ENCODE data around the gene DIP2A. TPM values are rescaled to one million over a fixed set of nuclear protein-coding genes. Genes with fewer than 3 reads are reported as not detected.

Gene DIP2A
- total and polyA plus RNA-seq, 11 donors: 13.4 to 31.9 (median 22.6) TPM

GRCh38 chr21:46610018-46610701 lies 151.5 kb downstream of the DIP2A start:
- H3K4me3 ChIP-seq: no peak overlapping the region
- 80 to 88% (median 84%) methylated on average over 6 of the region's 6 CpGs for WGBS, 4 donors

GRCh38 chr21:46613391-46613790 lies 154.7 kb downstream of the DIP2A start:
- H3K36me3 ChIP-seq: no peaks in the 10 kb centered on the region
- ATAC-seq: no peak
- TF ChIP-seq CTCF (IDR thresholded peaks at IDR 0.05) (no peak), POLR2A (IDR thresholded peaks at IDR 0.05) (no peak)

More at GRCh38 chr21:46610018-46610701, 151.5 kb downstream of the DIP2A start:
- ATAC-seq: no peak
- intact Hi-C loops (cut with DNase I): no loop called here
- Histone ChIP-seq H3K27ac (no peak overlapping the region), H3K36me3 (no peaks in the 10 kb centered on the region), H3K27me3 (no peaks in the 10 kb centered on the region), H3K9me3 (peaks cover 0 to 19% (median 0%) of the 10 kb centered on the region in 12 donors), H3K4me1 (peaks cover 0 to 20% (median 0%) of the 10 kb centered on the region in 12 donors)
- no peak for TF ChIP-seq POLR2A (IDR thresholded peaks at IDR 0.05)
- TF ChIP-seq CTCF (IDR thresholded peaks at IDR 0.05): no peak
- DNase-seq: no peak

GRCh38 chr21:46616050-46616449 lies 157.4 kb downstream of the DIP2A start:
- Histone ChIP-seq H3K9me3 (peaks cover 0 to 10% (median 0%) of the 10 kb centered on the region in 12 donors), H3K4me1 (peaks cover 0 to 10% (median 0%) of the 10 kb centered on the region in 12 donors), H3K27ac (no peak overlapping the region), H3K27me3 (no peaks in the 10 kb centered on the region), H3K36me3 (no peaks in the 10 kb centered on the region), H3K4me3 (no peak overlapping the region)
- intact Hi-C loops (cut with DNase I): no loop called here
- TF ChIP-seq CTCF (IDR thresholded peaks at IDR 0.05): no peak
- no peak for TF ChIP-seq POLR2A (IDR thresholded peaks at IDR 0.05)
- WGBS, 4 donors: 93 to 97% (median 95%) methylated on average over 2 of the region's 2 CpGs
- no peak for ATAC-seq
- DNase-seq: no peak

More at GRCh38 chr21:46613391-46613790, 154.7 kb downstream of the DIP2A start:
- intact Hi-C loops (cut with DNase I): no loop called here
- WGBS, 4 donors: 85 to 90% (median 88%) methylated on average over 6 of the region's 6 CpGs
- Histone ChIP-seq H3K27ac (no peak overlapping the region), H3K4me3 (no peak overlapping the region), H3K27me3 (no peaks in the 10 kb centered on the region), H3K4me1 (peaks cover 0 to 6% (median 0%) of the 10 kb centered on the region in 12 donors), H3K9me3 (peaks cover 0 to 19% (median 0%) of the 10 kb centered on the region in 12 donors)
- no peak for DNase-seq

- no peak for ATAC-seq
- Histone ChIP-seq H3K36me3 (no peaks in the 10 kb centered on the region), H3K4me1 (peaks cover 0 to 16% (median 0%) of the 10 kb centered on the region in 12 donors), H3K27ac (no peak overlapping the region), H3K27me3 (no peaks in the 10 kb centered on the region), H3K4me3 (no peak overlapping the region), H3K9me3 (peaks cover 0 to 5% (median 0%) of the 10 kb centered on the region in 12 donors)
- intact Hi-C loops (cut with DNase I): no loop called here
- no peak for TF ChIP-seq POLR2A (IDR thresholded peaks at IDR 0.05)
- TF ChIP-seq CTCF (IDR thresholded peaks at IDR 0.05): no peak
- WGBS, 4 donors: 95 to 100% (median 97%) methylated on average over 1 of the region's 1 CpG
- DNase-seq: no peak
These were observed 158.0 kb downstream of the DIP2A start for GRCh38 chr21:46616656-46617055.
